K562 (cell line): Measurements from ENCODE around the gene PHF21A. TPM values are rescaled to one million over a fixed set of nuclear protein-coding genes. Genes with fewer than 3 reads are reported as not detected.

Experiments used
- ARID1B ChIP-seq: fragments of 450-650 bp; IDR thresholded peaks from 2 replicates; pipeline ENCODE4 v1.6.1; 2016; ENCODE audit warnings: antibody characterized with exemption, mild to moderate bottlenecking, inconsistent platforms
- BCL6 ChIP-seq: fragments of 250-450 bp; sonication (Bioruptor Pico); IDR thresholded peaks from 2 replicates; pipeline ENCODE4 v1.4.0; 2020
- CBFA2T2 ChIP-seq: fragments of 450-650 bp; conservative IDR thresholded peaks from 2 replicates; pipeline ENCODE4 v1.6.1; 2017; ENCODE audit warnings: mild to moderate bottlenecking
- CBX3 ChIP-seq, 2 experiments: IDR thresholded peaks; 1 replicate in 1 of 2; 2 replicates in 1 of 2; pipeline ENCODE4 v1.6.1; 2012; ENCODE audit warnings: inconsistent platforms in 2 of 2, low read length in 2 of 2, borderline replicate concordance in 1 of 2, control low read depth in 1 of 2
- CXXC5 ChIP-seq: fragments of 250-450 bp; sonication (Bioruptor Pico); IDR thresholded peaks from 2 replicates; pipeline ENCODE4 v1.8.0; 2022; ENCODE audit warnings: inconsistent platforms, mild to moderate bottlenecking, moderate library complexity
- DACH1 ChIP-seq: fragments of 450-650 bp; IDR thresholded peaks from 2 replicates; pipeline ENCODE4 v1.6.1; 2018; ENCODE audit not compliant: partially characterized antibody
- DIDO1 ChIP-seq: fragments of 450-650 bp; IDR thresholded peaks from 2 replicates; pipeline ENCODE4 v1.6.1; 2016; ENCODE audit warnings: low read depth, missing biosample characterization, missing genetic modification characterization
- DMBX1 ChIP-seq: fragments of 250-450 bp; sonication (Bioruptor Pico); IDR thresholded peaks from 2 replicates; pipeline ENCODE4 v1.8.0; 2022; ENCODE audit warnings: inconsistent platforms, mild to moderate bottlenecking, moderate library complexity, borderline replicate concordance
- FOXK1 ChIP-seq: sonication (generic); formaldehyde crosslinking; IDR thresholded peaks from 2 replicates; pipeline ENCODE4 v1.8.0; 2022; ENCODE audit warnings: missing genetic modification reagents, mild to moderate bottlenecking, borderline replicate concordance
- FUS ChIP-seq: fragments of 200-400 bp; formaldehyde crosslinking; optimal IDR thresholded peaks from 2 replicates; pipeline ENCODE3; 2017; ENCODE audit warnings: low read depth, low read length
- HDAC1 ChIP-seq, 2 experiments: fragments of 450-650 bp; IDR thresholded peaks; 2 replicates each; pipeline ENCODE4 v1.6.1; 2016 to 2017; ENCODE audit warnings: inconsistent platforms in 1 of 2, mild to moderate bottlenecking in 1 of 2, moderate library complexity in 1 of 2
- HDAC2 ChIP-seq: fragments of 450-650 bp; IDR thresholded peaks from 2 replicates; pipeline ENCODE4 v1.6.1; 2016; ENCODE audit warnings: mild to moderate bottlenecking
- NFXL1 ChIP-seq: fragments of 450-650 bp; formaldehyde crosslinking; IDR thresholded peaks from 2 replicates; pipeline ENCODE4 v1.4.0; 2021; ENCODE audit warnings: mild to moderate bottlenecking
- RBBP5 ChIP-seq: fragments of 200-600 bp; sonication (generic); IDR thresholded peaks from 2 replicates; pipeline ENCODE4 v1.6.1; 2012; ENCODE audit warnings: borderline replicate concordance, mild to moderate bottlenecking, low read length, control low read depth, inconsistent platforms; ENCODE audit not compliant: insufficient read depth, poor library complexity, severe bottlenecking
- TAL1 ChIP-seq: fragments of 450-650 bp; IDR thresholded peaks from 2 replicates; pipeline ENCODE4 v1.6.1; 2016; ENCODE audit warnings: mild to moderate bottlenecking
- TRIM24 ChIP-seq, 2 experiments: fragments of 450-650 bp; IDR thresholded peaks; 2 replicates each; pipeline ENCODE4 v1.6.1; 2016
- ZBTB7A ChIP-seq: IDR thresholded peaks from 2 replicates; pipeline ENCODE4 v1.6.1; 2011; ENCODE audit warnings: low read depth, mild to moderate bottlenecking, low read length, moderate library complexity, borderline replicate concordance; ENCODE audit not compliant: control insufficient read depth
- ZEB2 ChIP-seq: fragments of 450-650 bp; IDR thresholded peaks from 2 replicates; pipeline ENCODE4 v1.6.1; 2016
- ZNF695 ChIP-seq: fragments of 450-650 bp; formaldehyde crosslinking; IDR thresholded peaks from 2 replicates; pipeline ENCODE4 v1.4.0; 2020; ENCODE audit warnings: mild to moderate bottlenecking, moderate library complexity
- polyA plus RNA-seq, 8 experiments: library from polyadenylated mRNA; depleted of rRNA in 4 of 8; stranded (reverse) in 5 of 8; unstranded in 3 of 8; fragments of >200 nt; fragmentation: Nextera tagmentation in 2 of 8; fragmentation: Illumina TruSeq in 1 of 8; extraction: Ambion mirVana in 2 of 8; extraction: Trizol in 1 of 8; gene quantifications; 2 replicates each; pipeline versions ENCODE4 v1.2.1 to v1.2.3, GENCODE V29; 2011 to 2014; ENCODE audit warnings: inconsistent platforms in 1 of 8, missing spikeins in 1 of 8
- total RNA-seq, 7 experiments: library from RNA; depleted of rRNA in 6 of 7; stranded (reverse); fragments of >200 nt in 6 of 7; fragmentation: Illumina TruSeq in 2 of 7; extraction: Trizol in 2 of 7; gene quantifications; 2 replicates each; pipeline versions ENCODE4 v1.2.1 to v1.2.3, GENCODE V29; 2011 to 2021; ENCODE audit warnings: low replicate concordance in 1 of 7
- TF ChIP-seq, protein P1 (sequence below): fragments of 450-650 bp; IDR thresholded peaks from 2 replicates; pipeline ENCODE4 v1.6.1; 2017; ENCODE audit warnings: antibody characterized with exemption, mild to moderate bottlenecking
- TF ChIP-seq, protein P2 (sequence below), 3 experiments: fragments of 200-800 bp in 1 of 3; fragments of 250-450 bp in 1 of 3; fragments of 450-650 bp in 1 of 3; sonication (Bioruptor Pico) in 1 of 3; sonication (Bioruptor generic) in 1 of 3; formaldehyde crosslinking in 1 of 3; IDR thresholded peaks; 2 replicates each; pipeline versions ENCODE4 v1.6.1 to v1.8.0; 2016 to 2022; ENCODE audit warnings: mild to moderate bottlenecking in 2 of 3, missing genetic modification characterization in 2 of 3, missing compliant biosample characterization in 1 of 3, moderate library complexity in 1 of 3

Gene PHF21A
- total and polyA plus RNA-seq, 9 of the 15 experiments (the other 6 are each of a cell fraction or from before 2014, with no cell fraction given), result 1.5 to 32.4 (median 10.7) TPM

DNA sequence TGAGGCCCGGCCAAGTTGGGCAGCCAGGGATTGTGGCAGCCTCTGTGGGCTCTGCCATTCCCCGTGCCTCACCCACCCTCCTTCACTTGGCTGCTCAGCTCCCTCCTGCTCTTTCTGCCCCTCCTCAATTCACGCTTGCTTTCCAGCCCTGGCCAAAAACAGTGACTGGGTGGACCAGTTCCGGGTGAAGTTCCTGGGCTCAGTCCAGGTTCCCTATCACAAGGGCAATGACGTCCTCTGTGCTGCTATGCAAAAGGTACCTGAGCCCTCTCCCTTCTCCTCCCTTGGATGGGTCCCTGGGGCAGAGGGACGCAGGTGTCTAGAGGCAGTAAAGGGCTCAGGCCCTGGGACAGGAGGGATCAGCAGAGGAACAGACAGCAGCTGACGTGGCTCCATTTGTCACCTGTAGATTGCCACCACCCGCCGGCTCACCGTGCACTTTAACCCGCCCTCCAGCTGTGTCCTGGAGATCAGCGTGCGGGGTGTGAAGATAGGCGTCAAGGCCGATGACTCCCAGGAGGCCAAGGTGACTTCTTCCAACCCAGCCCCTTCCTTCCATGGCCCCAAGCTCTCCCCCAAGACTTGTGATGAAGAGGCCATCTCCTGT, 216.8 kb downstream of the PHF21A start (continued):
- TF ChIP-seq CBFA2T2 (peak; percentile 90), ZEB2 (0 out of 2 replicates have a peak, but pooled peaks have one; percentile 24), CBX3 (IDR thresholded peaks at IDR 0.05; ENCODE audit: borderline replicate concordance in 1 of 2, low read length in 2 of 2) (peak in 1 of 2 experiments; percentile 45; a peak in 1 of 3 replicates), HDAC2 (no peak), CXXC5 (CRISPR knock-in tag) (peak; percentile 57), HDAC1 (IDR thresholded peaks at IDR 0.05) (0 out of 4 replicates have a peak, but pooled peaks of 1 of the 2 experiments have one; percentile 43), RBBP5 (no peak), FOXK1 (0 out of 2 replicates have a peak, but pooled peaks have one; percentile 30), NFXL1 (CRISPR knock-in tag) (no peak), DIDO1 (tag) (no peak), DACH1 (peak; percentile 82), ARID1B (peak; percentile 84), TRIM24 (IDR thresholded peaks at IDR 0.05) (peak; percentile 71 to 75; a peak in 3 of 4 replicates), DMBX1 (peak; percentile 46; the same call in 1 of the 2 replicates), FUS (no peak), TAL1 (peak; percentile 82), ZNF695 (CRISPR knock-in tag) (no peak), ZBTB7A (peak; percentile 30; the same call in 1 of the 2 replicates), BCL6 (no peak)
- TF ChIP-seq, protein P1, sequence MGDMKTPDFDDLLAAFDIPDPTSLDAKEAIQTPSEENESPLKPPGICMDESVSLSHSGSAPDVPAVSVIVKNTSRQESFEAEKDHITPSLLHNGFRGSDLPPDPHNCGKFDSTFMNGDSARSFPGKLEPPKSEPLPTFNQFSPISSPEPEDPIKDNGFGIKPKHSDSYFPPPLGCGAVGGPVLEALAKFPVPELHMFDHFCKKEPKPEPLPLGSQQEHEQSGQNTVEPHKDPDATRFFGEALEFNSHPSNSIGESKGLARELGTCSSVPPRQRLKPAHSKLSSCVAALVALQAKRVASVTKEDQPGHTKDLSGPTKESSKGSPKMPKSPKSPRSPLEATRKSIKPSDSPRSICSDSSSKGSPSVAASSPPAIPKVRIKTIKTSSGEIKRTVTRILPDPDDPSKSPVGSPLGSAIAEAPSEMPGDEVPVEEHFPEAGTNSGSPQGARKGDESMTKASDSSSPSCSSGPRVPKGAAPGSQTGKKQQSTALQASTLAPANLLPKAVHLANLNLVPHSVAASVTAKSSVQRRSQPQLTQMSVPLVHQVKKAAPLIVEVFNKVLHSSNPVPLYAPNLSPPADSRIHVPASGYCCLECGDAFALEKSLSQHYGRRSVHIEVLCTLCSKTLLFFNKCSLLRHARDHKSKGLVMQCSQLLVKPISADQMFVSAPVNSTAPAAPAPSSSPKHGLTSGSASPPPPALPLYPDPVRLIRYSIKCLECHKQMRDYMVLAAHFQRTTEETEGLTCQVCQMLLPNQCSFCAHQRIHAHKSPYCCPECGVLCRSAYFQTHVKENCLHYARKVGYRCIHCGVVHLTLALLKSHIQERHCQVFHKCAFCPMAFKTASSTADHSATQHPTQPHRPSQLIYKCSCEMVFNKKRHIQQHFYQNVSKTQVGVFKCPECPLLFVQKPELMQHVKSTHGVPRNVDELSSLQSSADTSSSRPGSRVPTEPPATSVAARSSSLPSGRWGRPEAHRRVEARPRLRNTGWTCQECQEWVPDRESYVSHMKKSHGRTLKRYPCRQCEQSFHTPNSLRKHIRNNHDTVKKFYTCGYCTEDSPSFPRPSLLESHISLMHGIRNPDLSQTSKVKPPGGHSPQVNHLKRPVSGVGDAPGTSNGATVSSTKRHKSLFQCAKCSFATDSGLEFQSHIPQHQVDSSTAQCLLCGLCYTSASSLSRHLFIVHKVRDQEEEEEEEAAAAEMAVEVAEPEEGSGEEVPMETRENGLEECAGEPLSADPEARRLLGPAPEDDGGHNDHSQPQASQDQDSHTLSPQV, result peak; percentile 60
- TF ChIP-seq, protein P2, sequence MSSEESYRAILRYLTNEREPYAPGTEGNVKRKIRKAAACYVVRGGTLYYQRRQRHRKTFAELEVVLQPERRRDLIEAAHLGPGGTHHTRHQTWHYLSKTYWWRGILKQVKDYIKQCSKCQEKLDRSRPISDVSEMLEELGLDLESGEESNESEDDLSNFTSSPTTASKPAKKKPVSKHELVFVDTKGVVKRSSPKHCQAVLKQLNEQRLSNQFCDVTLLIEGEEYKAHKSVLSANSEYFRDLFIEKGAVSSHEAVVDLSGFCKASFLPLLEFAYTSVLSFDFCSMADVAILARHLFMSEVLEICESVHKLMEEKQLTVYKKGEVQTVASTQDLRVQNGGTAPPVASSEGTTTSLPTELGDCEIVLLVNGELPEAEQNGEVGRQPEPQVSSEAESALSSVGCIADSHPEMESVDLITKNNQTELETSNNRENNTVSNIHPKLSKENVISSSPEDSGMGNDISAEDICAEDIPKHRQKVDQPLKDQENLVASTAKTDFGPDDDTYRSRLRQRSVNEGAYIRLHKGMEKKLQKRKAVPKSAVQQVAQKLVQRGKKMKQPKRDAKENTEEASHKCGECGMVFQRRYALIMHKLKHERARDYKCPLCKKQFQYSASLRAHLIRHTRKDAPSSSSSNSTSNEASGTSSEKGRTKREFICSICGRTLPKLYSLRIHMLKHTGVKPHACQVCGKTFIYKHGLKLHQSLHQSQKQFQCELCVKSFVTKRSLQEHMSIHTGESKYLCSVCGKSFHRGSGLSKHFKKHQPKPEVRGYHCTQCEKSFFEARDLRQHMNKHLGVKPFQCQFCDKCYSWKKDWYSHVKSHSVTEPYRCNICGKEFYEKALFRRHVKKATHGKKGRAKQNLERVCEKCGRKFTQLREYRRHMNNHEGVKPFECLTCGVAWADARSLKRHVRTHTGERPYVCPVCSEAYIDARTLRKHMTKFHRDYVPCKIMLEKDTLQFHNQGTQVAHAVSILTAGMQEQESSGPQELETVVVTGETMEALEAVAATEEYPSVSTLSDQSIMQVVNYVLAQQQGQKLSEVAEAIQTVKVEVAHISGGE (CRISPR knock-in tag; IDR thresholded peaks at IDR 0.05), result no peak
